ENCODE results near the gene DDX10.

GRCh38 chr11:108913204-108913603 is 248.3 kb downstream of the DDX10 start:
- TF ChIP-seq REST (IDR thresholded peaks at IDR 0.05; ENCODE audit: low read depth) (no peak), EP300 (IDR thresholded peaks at IDR 0.05; ENCODE audit: borderline replicate concordance) (no peak), FOXM1 (IDR thresholded peaks at IDR 0.05; ENCODE audit: borderline replicate concordance, low read depth) (no peak), CREB1 (IDR thresholded peaks at IDR 0.05; ENCODE audit: low read depth) (no peak), MAX (IDR thresholded peaks at IDR 0.05) (no peak), RAD21 (IDR thresholded peaks at IDR 0.05; ENCODE audit: low read depth) (no peak), EGR1 (IDR thresholded peaks at IDR 0.05) (no peak), TAF1 (IDR thresholded peaks at IDR 0.05; ENCODE audit: low read depth) (no peak), YY1 (IDR thresholded peaks at IDR 0.05; ENCODE audit: low read depth) (no peak), TCF12 (IDR thresholded peaks at IDR 0.05; ENCODE audit: low read depth) (no peak)
